ENCODE results near the gene GAK.

GAK gene

DNA sequence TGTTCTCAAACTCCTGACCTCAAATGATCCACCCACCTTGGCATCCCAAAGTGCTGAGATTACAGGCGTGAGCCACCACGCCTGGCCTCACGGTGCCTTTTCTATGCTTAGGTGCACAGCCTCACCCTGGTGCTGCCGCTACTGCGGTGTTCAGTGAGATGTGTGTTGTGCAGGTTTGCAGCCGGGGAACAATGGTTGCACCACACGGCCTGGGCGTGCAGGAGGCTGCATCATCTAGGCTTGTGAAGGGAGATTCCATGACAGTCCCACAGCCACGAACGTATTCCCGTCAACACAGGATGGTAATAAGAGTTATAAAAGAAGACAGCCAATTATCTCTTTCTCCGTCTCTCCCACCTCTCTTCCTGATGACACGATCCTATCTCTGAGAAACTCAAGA lies 128.2 kb downstream of the GAK start:
- no peak for DNase-seq

DNA sequence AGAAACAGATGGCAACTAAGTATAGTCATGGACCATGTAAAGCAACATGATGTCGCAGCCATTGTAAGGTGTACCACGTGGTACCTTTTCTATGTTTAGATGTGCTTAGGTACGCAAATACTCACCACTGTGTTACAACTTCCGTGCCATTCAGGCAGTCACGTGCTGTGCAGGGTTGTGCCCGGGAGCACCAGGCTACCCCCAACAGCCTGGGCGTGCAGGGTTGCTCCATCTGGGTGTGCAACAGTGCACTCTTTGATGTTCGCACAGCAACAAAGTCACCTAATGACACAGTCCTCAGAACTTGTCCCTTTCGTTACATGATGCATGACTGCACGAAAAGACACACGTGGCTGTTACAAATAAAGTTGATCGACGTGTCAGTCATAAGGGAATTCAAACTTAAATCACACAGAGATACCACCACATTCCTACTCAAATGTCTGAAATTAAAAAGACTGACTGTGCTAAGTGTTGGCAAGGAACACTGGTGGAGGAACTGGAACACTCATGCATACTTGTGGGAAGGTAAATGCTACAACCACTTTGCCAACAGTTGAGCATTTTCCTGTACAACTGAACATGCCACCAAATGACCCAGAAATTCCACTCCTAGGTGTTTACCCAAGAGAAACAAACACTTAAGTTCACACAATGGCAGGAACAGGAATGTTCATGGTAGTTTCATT lies 130.5 kb downstream of the GAK start:
- no peak for DNase-seq
